NB4 (cell line): ENCODE data around the gene FBXL12.

Source experiments
- MAX ChIP-seq: IDR thresholded peaks from 2 replicates; pipeline ENCODE4 v1.6.1; 2011; ENCODE audit warnings: low read depth, low read length
- MYC ChIP-seq: IDR thresholded peaks from 2 replicates; pipeline ENCODE4 v1.6.1; 2011; ENCODE audit warnings: low read depth, low read length
- POLR2A ChIP-seq: IDR thresholded peaks from 2 replicates; pipeline ENCODE4 v1.6.1; 2011; ENCODE audit warnings: mild to moderate bottlenecking; ENCODE audit not compliant: insufficient read length; ENCODE audit errors: extremely low read depth
- TF ChIP-seq, protein P1 (sequence below): IDR thresholded peaks from one replicate; pipeline ENCODE4 v1.5.1; 2012; ENCODE audit warnings: low read depth, low read length

- no peak for TF ChIP-seq MAX
- TF ChIP-seq, protein P1, sequence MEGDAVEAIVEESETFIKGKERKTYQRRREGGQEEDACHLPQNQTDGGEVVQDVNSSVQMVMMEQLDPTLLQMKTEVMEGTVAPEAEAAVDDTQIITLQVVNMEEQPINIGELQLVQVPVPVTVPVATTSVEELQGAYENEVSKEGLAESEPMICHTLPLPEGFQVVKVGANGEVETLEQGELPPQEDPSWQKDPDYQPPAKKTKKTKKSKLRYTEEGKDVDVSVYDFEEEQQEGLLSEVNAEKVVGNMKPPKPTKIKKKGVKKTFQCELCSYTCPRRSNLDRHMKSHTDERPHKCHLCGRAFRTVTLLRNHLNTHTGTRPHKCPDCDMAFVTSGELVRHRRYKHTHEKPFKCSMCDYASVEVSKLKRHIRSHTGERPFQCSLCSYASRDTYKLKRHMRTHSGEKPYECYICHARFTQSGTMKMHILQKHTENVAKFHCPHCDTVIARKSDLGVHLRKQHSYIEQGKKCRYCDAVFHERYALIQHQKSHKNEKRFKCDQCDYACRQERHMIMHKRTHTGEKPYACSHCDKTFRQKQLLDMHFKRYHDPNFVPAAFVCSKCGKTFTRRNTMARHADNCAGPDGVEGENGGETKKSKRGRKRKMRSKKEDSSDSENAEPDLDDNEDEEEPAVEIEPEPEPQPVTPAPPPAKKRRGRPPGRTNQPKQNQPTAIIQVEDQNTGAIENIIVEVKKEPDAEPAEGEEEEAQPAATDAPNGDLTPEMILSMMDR = no peak
- no peak for TF ChIP-seq POLR2A
- no peak for TF ChIP-seq MYC
These were observed 39.9 kb upstream of the FBXL12 start for GRCh38 chr19:9858766-9859165.
